ENCODE results near the gene SLC52A1.

The SLC52A1 gene

DNA sequence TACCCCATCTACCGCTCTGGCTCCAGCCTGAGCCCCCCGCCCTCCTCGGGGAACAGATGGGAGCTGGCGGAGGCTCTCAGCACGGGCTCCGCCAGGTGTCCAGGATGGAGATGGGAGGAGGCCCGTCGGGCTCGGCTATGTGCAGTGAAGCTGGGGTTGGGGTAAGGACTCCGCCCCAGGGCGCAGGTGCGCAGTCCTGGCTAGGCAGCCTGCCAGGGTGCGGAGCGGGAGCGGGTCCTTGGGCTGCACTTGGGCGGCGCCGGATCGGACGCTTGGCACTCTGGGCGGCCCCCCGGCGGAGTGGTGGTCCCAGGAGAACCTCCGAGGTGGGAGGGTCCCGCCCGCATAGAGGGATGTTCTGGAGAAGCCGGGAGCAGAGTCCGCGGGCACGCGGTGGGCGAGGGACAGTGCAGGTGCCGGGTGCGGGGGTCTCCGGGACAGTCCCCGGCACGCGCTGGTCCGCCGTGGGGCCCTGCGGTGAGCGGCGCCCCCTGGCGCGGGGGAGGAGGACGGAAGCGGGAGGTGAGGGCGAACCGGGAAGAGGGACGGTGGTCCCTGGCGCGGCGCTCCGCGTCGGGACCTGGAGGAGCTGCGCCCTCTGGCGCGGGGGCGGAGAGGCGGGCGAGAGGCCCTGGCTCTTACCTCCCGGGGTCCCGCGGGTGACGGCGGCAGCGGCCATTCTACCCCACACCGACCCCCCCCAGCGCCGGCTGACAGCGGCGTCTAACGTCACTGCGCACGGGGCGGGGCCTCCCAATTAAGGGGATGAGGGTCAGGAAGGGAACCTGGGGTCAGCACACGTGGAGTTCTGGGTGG lies 48.1 kb downstream of the SLC52A1 start, which contains the start of gene CAMTA2:
CAMTA2 (minus strand) TSS at position 725 of the 816 bp plus-strand sequence. CDS start 1,453 bp downstream, outside the sequence.
- peak; percentile 73 for DNase-seq

DNA sequence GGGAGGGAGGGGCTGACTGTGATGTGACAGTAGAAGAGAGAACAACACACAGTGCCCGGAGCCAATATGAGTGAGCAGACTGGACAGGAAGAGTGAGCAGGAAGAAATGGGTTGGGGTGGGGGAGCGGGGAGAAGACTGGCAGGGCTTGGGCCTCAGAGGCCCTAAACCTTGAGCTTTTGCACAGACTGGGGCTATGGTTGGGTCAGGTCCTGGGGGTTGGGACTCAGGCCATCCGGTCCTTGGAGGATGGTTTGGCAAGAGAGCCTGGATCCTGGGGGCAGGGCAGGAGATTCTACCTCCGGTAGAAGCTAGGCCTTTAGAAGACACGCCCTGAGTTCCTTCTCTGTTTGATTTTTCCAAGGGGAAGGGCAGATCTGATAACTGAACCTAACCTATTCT lies 48.8 kb downstream of the SLC52A1 start:
- DNase-seq, result peak; percentile 17

Data from effector CD8-positive, alpha-beta T cell (primary cell).